GM21423 (cell line): Measurements from ENCODE around the gene VAV2.

ENCODE experiments used
- ATAC-seq: cut with Tn5 transposase; IDR thresholded peaks from one replicate; pipeline ENCODE4 v1.9.1; 2021; ENCODE audit warnings: mild to moderate bottlenecking, moderate library complexity; ENCODE audit not compliant: unreplicated experiment

Gene VAV2

DNA sequence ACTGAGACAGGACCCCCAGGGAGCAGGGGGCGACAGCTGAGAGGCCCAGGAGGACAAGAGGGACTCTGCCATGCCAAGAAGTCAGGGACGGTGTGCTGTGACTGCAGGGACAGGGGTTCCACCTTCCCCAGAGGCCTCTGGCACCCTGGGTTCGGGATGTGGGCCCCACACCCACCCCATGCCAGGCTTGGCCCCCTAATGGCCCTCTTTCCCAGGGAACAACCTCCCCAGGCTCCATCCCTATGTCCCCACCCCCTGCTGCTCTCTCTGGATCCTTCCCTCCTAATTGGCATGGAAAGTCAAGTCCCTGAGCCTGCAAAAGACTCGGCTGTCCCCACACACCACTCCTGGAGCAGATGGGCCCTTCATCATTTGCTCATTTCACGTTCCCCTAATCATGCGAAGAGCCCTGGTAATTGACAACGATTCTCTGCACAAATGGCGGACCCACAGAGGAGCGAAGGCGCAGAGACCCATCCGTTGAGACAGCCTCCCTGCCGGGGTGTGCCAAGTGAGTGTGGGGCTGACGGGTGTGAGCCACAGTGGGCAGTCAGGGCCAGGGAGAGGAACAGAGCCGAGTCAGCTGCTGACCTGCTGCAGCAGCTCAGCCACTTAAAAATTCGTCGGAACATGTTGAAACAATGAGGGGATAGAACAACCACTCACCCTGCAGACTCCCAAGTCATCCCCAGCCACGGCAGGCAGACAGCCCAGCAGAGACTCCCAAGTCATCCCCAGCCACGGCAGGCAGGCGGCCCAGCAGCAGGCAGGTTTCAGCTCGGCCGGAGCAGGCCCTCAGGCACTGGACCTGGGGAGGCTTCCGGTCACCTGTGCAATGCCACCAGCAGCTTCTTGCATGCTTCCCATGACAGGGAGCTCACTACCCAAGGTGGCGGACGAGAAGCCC is 109.0 kb downstream of the VAV2 start:
- ATAC-seq, result no peak

DNA sequence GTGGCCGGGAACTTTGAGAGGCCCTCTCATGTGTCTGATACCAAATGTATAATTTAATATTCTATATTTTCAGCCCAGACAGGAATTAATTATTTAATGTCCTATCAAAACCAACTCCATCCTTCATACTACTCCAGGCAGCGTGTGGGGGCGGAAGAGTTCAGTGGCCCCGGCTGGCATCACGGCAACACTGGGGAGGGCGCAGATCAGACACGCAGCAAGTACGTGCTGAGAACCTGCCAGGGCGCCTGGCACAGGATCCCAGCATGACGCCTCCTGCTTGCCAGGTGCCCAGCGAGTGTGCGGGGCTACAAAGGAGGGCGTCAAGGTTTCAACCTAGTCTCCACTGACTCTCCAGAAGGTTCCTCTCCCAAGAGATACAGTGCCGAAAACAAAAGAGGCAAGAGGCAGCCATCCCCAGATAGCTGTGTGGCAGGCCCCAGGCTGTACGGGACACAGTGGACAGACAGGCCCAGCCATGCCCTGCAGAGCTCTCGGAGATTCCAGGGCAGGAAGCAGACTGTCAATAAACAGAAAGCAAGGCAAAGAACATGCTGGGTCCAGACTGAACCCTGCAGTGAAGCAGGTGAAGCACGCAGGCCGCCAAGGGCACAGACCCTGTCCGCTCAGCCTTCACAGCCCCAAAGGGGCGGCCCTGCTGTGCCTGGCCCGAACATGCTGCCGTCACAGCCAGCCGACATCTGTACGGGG is 110.3 kb downstream of the VAV2 start:
- no peak for ATAC-seq

DNA sequence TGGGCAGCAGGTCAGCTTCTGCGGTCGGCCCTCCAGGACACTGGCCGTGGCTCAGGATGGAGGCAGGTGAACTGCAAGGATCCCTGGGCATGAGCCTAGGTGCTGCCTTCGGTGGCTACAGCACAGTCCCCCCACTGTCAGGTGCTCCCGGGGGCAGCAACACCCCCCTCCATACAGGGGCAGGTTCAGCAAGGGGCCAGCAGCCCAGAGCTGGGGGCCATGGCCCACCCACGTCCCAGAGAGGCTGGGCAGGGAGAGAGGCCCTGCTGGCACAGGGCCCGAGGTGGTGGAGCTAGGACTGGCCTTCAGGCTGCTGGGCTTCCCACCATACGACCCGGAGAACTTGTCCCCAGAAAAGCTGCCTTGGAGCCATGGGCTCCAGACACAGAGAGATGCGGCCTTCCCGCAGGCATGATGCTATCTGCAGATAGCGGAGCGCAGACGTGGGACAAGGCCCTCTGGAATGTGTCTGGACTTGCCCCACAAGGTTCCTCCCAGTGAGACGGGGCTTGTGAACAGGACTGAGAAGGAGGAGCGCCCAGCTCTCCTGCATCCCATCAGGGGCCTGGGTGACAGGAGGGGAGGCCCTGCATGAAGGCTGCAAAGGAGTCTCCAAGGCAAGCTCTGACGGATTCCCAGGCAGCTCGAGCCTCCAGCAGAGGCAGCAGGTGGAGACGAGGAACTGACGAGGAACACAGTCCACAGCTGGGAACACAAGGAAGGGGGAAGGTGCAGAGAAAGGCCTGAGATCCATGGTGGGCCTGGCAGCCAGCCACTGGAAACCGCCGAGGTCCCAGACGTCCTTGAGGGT is 111.1 kb downstream of the VAV2 start:
- ATAC-seq, result no peak

DNA sequence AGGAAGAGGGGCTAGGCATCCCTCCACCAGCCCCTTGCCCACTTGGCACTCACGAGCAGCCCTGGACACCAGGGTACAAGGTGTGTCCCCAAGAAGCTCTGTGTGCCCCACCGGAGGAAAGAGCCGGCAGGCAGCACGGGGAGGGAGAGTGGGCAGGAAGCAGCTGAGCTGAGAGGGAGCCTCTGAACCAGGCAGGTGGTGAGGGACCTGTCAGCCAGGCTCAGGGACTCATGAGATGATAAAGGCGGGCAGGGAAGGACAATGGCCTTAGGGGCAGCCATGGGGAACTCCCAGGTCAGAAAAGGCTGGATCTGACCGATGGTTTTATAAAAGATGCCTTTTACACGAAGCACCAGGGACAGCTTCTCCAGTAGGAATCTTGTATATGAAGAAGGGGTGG is 112.0 kb downstream of the VAV2 start:
- ATAC-seq, result no peak

DNA sequence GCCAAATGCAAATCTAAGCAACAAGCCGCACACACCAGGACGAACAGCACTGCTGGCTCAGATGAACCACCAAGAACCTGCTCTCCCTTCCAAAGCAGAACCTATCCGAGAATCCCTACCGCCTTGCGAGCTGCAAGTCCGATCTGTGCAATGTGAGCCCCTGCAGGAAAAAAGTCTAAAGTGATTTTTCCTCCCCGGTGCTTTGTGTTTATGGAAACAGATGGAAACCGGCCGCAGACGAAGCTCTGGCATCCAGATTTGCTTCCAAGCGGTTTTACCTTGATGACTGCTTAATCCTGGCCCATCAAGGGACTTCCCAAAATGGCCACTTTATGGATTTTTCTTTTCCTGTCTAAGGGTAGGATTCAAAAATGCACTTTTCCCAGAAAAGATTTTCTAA is 112.5 kb downstream of the VAV2 start:
- no peak for ATAC-seq

DNA sequence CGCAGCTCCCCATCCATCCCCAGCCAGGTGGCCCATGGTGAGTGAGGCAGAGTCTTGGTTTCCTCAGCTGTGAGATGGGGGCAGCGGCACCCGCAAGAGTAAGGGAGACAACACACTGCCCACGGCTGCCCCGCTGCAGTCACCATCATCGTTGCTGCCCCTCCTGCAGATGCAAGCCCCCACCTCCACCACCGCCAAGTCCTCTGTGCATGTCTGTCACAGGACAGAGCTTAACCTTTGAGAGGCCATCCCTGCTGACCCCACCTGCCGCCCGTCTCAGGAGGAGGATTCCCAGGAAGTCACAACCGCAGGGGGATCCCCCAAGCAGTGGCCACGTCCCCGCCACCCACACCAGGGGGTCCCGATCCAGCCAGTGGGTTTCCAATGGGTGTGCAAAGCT is 113.7 kb downstream of the VAV2 start:
- no peak for ATAC-seq

DNA sequence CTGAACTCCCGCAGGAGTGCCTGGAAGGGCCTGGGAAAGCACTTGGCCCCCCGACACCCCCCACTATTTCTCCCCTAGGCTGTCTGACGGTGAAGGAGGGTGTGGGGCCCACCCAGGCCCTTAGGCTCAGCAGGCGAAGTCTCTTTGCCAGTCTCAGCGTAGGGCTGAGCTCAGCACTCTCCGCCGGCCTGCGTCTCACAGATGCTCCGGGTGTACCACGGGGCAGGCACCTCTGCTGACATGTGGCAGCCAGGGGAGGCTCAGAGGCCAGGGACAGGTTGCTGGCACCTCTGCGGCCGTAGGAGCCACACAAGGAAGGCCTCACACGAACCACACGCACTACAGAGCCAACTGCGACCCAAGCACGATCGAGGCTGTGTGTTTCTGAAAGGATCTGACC is 114.2 kb downstream of the VAV2 start:
- no peak for ATAC-seq

DNA sequence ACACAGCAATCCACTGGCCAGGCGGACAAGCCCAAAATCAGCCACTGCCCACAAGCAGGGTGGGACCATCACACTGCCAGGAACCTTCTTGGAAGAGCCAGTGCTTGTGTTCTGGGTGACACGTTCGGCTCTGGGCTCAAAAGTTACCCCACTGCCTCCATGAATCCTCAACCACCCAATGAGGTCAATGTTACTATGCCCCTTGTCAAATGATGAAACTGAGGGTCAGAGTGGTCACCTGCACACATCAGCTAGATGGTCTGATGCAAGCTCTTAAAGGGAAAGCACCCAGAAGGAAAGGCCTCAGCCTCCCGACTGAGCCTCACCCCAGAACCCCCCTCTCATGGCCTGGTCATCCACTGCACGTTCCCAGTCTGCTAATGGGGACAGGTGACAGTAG is 114.8 kb downstream of the VAV2 start:
- ATAC-seq, result no peak

DNA sequence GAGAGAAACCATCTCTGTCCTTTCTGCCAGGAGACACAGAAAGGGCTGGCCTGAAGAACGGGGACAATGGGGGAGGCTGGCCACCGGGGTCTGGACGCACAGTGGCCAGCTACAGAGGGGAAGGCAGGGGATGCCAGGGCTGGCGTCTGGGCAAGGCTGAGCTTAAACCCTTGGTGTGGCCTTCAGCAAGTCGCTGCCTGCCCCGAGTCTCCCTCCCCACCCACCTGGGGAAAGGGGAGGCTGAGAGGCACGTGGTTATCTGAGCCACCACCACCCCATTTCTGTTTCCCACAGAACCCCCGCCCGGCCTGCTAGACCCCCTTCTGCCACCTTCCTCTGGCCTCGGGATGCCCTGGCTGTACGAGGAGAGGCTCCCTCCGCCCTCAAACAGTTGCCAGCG is 115.3 kb downstream of the VAV2 start:
- no peak for ATAC-seq

DNA sequence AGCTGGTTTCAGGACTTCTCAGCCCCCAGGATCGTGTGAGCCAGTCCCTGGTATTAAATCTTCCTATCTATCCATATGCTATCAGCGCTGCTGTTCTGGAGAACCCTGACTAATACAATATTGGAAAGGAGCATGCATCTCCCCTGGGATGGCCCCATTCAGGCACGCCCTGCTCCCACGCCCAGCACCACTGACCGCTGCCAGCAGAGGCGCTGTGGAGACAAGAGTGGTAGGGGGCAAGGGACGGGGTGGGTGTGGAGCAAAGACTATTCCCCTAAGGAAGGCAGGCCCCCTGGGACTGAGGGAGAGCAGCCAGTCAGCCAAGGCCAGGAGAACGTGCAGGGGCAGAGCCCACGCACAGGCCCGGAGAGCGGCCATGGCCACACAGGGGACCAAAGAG is 116.0 kb downstream of the VAV2 start:
- ATAC-seq, result no peak

DNA sequence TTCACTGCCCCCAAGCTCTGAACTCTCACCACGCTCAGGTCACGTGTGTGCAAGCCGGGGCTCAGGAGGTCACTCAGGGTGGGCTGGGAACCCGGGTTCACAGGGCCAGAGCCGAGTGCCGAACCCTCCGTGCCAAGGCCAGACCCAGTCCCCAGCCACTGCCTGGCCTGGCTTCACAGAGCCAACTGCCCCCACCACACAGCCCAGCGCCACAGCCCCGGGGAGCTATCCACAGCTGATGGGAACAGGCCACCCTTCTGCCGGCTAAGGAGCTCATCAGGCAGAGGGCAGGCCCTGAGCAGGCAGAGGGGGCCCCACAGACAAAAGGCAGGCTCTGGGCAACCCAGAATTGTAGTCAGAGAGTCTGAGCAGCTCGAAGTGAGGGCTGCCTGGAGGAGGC is 117.0 kb downstream of the VAV2 start:
- ATAC-seq, result no peak

DNA sequence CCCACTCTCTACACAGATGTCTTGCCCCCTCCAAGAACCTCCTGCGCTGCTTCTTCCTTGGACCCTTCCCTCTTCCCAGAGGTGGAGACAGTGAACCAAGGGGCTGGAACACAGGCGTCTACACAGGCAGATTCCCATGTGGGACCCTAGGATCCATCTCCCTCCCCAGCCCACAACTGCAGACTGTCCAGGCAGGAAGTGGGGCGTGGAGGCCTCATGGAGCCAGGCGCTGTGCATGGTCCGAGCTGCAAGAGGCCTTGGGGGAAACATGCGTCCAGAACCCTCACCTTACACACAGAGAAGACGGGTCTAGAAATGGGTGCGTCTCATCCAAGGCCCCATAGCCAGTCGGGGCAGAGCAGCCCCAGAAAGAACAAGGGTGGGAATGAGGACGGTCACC is 117.5 kb downstream of the VAV2 start:
- no peak for ATAC-seq

DNA sequence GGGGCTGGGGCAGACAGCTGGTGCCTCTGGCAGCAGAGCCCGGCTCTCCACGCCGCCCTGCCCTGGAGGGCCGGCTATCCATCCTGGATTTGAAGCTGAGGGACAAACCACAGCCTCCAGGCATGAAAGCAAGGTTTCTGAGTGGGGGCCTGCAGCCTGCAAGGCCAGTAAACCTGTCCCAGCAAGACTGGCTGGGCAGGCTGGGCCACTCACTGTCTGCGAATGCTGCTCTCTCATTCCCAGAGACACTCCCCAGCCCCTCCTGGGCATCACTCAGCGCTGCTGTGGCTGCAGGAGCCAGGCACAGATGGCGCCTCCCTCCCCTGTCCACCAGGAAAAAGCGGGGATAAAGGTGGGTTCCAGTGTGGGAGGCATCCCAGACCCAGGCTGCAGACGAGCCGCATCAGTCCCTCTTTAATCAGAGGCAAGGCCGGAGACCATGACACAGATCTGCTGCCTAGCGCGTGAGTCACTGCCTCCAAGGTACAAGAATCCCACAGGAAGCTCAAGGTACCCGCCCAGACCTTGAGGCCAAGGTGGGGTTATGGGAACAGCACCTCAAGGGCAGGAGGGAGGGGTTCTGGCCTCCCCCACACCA is 118.0 kb downstream of the VAV2 start:
- no peak for ATAC-seq

DNA sequence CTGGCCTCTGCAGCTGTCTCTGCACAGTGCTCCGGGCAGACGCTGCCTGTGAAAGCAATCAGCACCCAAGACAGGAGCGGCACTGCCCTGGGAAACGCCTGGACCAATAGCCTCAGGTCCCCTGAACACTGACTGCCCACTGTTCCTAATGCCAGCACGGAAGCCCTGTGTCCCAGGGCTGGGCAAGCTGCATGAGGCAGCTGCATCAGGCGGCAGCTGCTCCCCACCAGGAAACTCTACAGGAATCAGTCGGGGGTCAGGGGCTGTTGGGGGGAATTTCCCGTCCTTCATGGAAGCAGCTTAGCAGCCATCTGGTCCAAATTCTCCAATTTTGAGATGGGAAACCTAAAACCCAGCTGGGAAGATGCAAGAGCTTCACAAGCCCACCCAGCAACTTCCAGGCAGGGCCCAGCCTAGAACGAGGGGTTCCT is 118.6 kb downstream of the VAV2 start:
- ATAC-seq, result no peak

DNA sequence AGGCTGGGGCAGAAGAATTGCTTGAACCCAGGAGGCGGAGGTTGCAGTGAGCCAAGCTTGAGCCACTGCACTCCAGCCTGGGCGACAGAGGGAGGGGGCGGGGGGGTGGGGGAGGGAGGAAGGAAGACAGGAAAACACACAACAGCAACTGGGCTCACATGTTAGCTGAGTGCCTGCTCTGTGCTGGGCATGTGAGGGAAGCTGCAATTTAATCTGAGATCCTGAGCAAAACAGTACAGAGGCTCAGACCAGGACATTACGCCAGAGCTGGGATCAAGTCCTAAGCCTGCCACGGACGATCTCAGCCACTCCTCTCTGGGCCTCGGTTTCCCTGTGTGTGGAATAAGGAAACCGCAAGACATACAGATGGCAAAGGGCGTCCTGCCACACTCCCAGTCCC is 119.1 kb downstream of the VAV2 start:
- no peak for ATAC-seq

DNA sequence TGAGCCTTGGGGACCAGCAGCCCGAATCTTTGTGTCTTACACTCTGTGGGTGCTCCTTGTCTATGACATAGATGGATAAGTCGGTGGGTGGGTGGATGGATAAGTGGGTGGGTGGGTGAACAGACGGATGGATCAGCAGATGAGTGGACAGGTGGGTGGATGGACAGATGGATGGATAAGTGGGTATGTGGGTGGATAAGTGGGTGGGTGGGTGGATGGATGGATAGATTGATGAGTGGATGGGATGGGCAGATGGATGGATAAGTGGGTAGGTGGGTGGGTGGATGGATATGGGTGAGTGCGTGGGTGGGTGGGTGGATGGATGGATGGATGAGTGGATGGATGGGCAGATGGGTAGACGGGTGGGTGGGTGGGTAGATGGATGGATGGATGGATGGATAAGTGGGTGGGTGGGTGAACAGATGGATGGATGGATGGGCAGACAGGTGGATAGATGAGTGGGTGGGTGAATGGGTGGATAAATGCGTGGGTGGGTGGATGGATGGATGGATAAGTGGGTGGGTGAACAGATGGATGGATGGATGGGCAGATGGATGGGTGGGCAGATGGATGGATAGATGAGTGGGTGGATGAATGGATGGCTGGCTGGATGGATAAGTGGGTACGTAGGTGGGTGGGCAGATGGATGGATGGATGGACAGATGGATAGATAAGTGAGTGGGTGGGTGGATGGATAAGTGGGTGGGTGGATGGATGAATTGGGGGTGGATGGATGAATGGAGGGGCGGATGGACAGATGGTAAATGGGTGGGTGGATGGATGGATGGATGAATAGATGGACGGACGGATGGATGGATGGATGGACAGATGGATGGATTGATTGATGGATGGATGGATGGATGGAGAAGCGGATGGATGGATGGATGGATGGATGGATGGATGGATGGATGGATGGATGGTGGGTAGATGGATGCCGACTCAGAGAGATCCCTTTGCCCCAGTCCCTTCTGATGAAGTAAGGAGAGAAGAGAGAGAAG is 121.2 kb downstream of the VAV2 start:
- ATAC-seq, result no peak

DNA sequence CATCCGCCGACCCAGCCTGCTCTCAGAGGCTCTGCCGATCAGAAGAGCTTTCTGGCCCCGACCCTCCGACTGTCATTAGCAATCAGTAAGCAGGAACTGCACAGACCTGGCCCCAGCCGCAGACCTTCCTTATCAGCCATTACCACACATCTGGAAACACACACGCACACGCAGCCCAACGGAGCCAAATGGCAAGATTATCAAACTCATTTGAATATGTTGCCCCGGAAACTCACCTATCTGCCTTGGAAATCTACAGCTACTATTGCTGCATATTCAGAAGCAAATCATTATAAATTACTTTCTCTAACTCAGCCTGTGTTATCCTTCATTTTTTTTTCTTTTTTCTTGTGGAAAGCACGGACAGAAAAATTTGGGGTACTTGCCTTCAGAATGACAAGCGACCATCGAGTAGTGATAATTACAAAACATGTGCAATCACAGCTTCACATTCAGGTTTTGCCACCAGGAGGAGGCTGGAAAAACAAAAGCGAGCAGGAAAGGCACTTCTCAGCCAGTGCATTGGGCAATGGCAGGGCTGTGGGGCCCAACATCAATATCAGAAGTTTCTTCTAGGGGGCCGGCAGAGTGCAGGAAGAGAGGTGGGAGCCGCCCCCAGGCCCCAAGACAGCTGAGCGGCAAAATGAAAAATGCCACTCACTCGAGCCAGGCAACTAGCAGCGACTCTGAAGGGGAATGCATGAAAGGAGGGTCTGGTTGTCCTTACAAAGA is 122.3 kb downstream of the VAV2 start:
- no peak for ATAC-seq

DNA sequence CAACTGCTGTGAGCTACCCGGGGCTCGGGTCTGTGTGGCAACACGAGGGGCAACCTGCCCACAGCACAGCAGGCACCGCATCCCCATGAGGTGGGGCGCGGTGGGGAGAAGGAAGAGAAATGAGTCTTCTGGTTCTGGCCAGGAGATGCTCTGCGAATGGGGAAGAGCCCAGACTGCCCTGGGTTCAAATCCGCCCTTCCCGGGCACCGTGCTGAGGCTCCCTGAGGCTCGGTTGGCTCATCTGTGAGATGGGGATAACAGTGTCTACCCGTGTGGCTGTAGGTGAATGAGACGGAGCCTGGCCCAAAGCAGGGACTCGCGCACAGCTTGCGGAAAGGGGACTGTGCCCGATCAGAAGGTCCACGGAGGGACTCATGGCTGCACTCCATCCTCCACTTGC is 123.9 kb downstream of the VAV2 start:
- no peak for ATAC-seq

DNA sequence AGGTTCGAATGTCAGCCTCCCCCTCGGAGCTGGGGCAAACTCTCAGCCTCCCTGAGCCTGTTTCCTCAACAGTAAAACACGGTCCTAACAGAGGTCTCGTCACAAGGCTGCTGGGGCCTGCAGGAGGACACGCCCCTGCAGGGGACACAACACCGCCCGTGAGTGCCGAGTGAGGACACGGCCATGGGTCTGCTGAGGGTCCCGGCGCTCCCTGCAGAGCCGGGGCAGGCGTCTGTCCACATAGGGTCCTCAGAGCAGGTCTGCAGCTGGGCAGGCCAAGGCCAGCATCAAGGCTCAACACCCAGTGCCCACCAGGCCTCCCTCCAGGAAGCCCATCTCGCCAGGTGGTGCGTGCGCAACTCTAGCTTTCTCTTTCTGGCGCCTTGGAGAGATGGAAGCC is 125.2 kb downstream of the VAV2 start:
- no peak for ATAC-seq
